Uterus (tissue), 4 donors: ENCODE results near the gene PRR19. TPM values are rescaled to one million over a fixed set of nuclear protein-coding genes. Genes with fewer than 3 reads are reported as not detected.

ENCODE experiments used
- DNase-seq, 2 donors: peaks; one replicate each; pipeline ENCODE4 v3.0.0-alpha.2; 2019 to 2020
- H3K27ac ChIP-seq, 2 donors: fragments of 200-600 bp; sonication (generic); 1 replicate in 1 of 2; 2 replicates in 1 of 2; pipeline ENCODE4 v1.5.1; 2016 to 2018
- H3K27me3 ChIP-seq, 2 donors: fragments of 200-600 bp; sonication (generic); one replicate each; pipeline ENCODE4 v1.5.1; 2018 to 2019; ENCODE audit warnings: control low read depth in 1 of 2
- H3K36me3 ChIP-seq, 2 donors: fragments of 200-600 bp; sonication (generic); one replicate each; pipeline ENCODE4 v1.5.1; 2019; ENCODE audit warnings: control low read depth in 1 of 2
- H3K4me1 ChIP-seq, 2 donors: fragments of 200-600 bp; sonication (generic); one replicate each; pipeline ENCODE4 v1.5.1; 2018 to 2019; ENCODE audit warnings: control low read depth in 1 of 2
- H3K4me3 ChIP-seq, 2 donors: fragments of 200-600 bp; sonication (generic); 1 replicate in 1 of 2; 2 replicates in 1 of 2; pipeline ENCODE4 v1.5.1; 2018 to 2019; ENCODE audit warnings: mild to moderate bottlenecking in 1 of 2
- H3K9me3 ChIP-seq, 2 donors: fragments of 200-600 bp; sonication (generic); one replicate each; pipeline ENCODE4 v1.5.1; 2019; ENCODE audit warnings: control low read depth in 1 of 2
- CTCF ChIP-seq, 4 experiments: fragments of 200-600 bp in 2 of 4; fragments of 450-650 bp in 2 of 4; sonication (generic) in 2 of 4; IDR thresholded peaks; one replicate each; pipeline ENCODE4 v1.5.1; 2016 to 2019; ENCODE audit warnings: antibody characterized with exemption in 4 of 4, mild to moderate bottlenecking in 2 of 4, moderate library complexity in 1 of 4
- POLR2A ChIP-seq, 2 donors: fragments of 450-650 bp; IDR thresholded peaks; one replicate each; pipeline ENCODE4 v1.6.1; 2016; ENCODE audit warnings: antibody characterized with exemption in 2 of 2, mild to moderate bottlenecking in 1 of 2, moderate library complexity in 1 of 2
- intact Hi-C: fragments of 100-400 bp; cut with DNase I; formaldehyde crosslinking; loops from one replicate; pipeline ENCODE4 v1.15.1; 2023; ENCODE audit warnings: low total_unique reads
- total RNA-seq, 4 donors: library from RNA; depleted of rRNA in 3 of 4; stranded (reverse); fragments of >200 nt in 3 of 4; gene quantifications; one replicate each; pipeline versions ENCODE4 v1.1.0 to v1.2.4, GENCODE V29; 2014 to 2023
- donor health status: DM: yes; HTN: yes; CAD: no.

PRR19 gene
- total RNA-seq, 4 donors from 2014 or later = 0.14 TPM; not detected in 3

- no peak for DNase-seq
- Histone ChIP-seq H3K27ac (no peak overlapping the region), H3K9me3 (no peaks in the 10 kb centered on the region), H3K27me3 (no peaks in the 10 kb centered on the region), H3K36me3 (no peaks in the 10 kb centered on the region), H3K4me3 (no peak overlapping the region), H3K4me1 (peaks cover 0 to 4% of the 10 kb centered on the region in 2 donors)
- intact Hi-C loops = loop anchor here (5.0 kb wide), 1 partner anchor 44 kb away; no protein-coding TSS in a partner anchor
- TF ChIP-seq POLR2A (IDR thresholded peaks at IDR 0.05) = no peak
- no peak for TF ChIP-seq CTCF (IDR thresholded peaks at IDR 0.05)
Observed at GRCh38 chr19:42291435-42291810, 10.5 kb upstream of the PRR19 start.

- no peaks in the 10 kb centered on the region for H3K9me3 ChIP-seq
- H3K27me3 ChIP-seq = no peaks in the 10 kb centered on the region
- no peak overlapping the region for H3K27ac ChIP-seq
- H3K4me1 ChIP-seq = no peaks in the 10 kb centered on the region
- no peak for DNase-seq
- intact Hi-C loops = loop anchor here (5.0 kb wide), 1 partner anchor 45 kb away; no protein-coding TSS in a partner anchor
- H3K36me3 ChIP-seq = no peaks in the 10 kb centered on the region
- no peak for TF ChIP-seq POLR2A (IDR thresholded peaks at IDR 0.05)
- no peak for TF ChIP-seq CTCF (IDR thresholded peaks at IDR 0.05)
- H3K4me3 ChIP-seq = no peak overlapping the region
Observed at GRCh38 chr19:42292042-42292960, 9.6 kb upstream of the PRR19 start.

GRCh38 chr19:42292963-42293362 is 9.0 kb upstream of the PRR19 start:
- Histone ChIP-seq H3K4me1 (no peaks in the 10 kb centered on the region), H3K36me3 (no peaks in the 10 kb centered on the region), H3K4me3 (no peak overlapping the region), H3K27me3 (no peaks in the 10 kb centered on the region), H3K27ac (peak overlapping the region in 1 of 2 donors; percentile 39), H3K9me3 (no peaks in the 10 kb centered on the region)
- TF ChIP-seq POLR2A (IDR thresholded peaks at IDR 0.05) = no peak
- TF ChIP-seq CTCF (IDR thresholded peaks at IDR 0.05) = no peak
- intact Hi-C loops = loop anchor here (5.0 kb wide), 1 partner anchor 46 kb away; no protein-coding TSS in a partner anchor
- DNase-seq = no peak

- H3K36me3 ChIP-seq = no peaks in the 10 kb centered on the region
- intact Hi-C loops = loop anchor here (5.0 kb wide), 1 partner anchor 46 kb away; no protein-coding TSS in a partner anchor
- peak overlapping the region in 1 of 2 donors; percentile 39 for H3K27ac ChIP-seq
- TF ChIP-seq CTCF (IDR thresholded peaks at IDR 0.05) (peak in 1 of 4 experiments; percentile 25), POLR2A (IDR thresholded peaks at IDR 0.05) (no peak)
- no peaks in the 10 kb centered on the region for H3K27me3 ChIP-seq
- H3K9me3 ChIP-seq = no peaks in the 10 kb centered on the region
- no peak overlapping the region for H3K4me3 ChIP-seq
- DNase-seq = no peak
- no peaks in the 10 kb centered on the region for H3K4me1 ChIP-seq
Observed at GRCh38 chr19:42293540-42293939, 8.4 kb upstream of the PRR19 start.

GRCh38 chr19:42293948-42294347 is 8.0 kb upstream of the PRR19 start:
- Histone ChIP-seq H3K36me3 (no peaks in the 10 kb centered on the region), H3K27me3 (no peaks in the 10 kb centered on the region)
- intact Hi-C loops = loop anchor here (5.0 kb wide), 1 partner anchor 47 kb away; no protein-coding TSS in a partner anchor

More at GRCh38 chr19:42293948-42294347, 8.0 kb upstream of the PRR19 start:
- no peaks in the 10 kb centered on the region for H3K4me1 ChIP-seq
- no peak overlapping the region for H3K27ac ChIP-seq
- TF ChIP-seq POLR2A (IDR thresholded peaks at IDR 0.05) = no peak
- no peak for TF ChIP-seq CTCF (IDR thresholded peaks at IDR 0.05)
- H3K9me3 ChIP-seq = no peaks in the 10 kb centered on the region
- H3K4me3 ChIP-seq = no peak overlapping the region
- DNase-seq = no peak
